A549 (cell line): ENCODE measurements around the gene PERCC1. TPM values are rescaled to one million over a fixed set of nuclear protein-coding genes. Genes with fewer than 3 reads are reported as not detected.

Source experiments
- ATAC-seq, 2 experiments: fragments of 200-7000 bp in 1 of 2; fragments of >200 bp in 1 of 2; cut with Nextera tagmentation in 1 of 2; cut with Tn5 transposase in 1 of 2; 3 replicates each; pipeline versions ENCODE4 v1.8.0 to v1.9.1; 2018 to 2020; ENCODE audit warnings: mild to moderate bottlenecking in 1 of 2, moderate library complexity in 1 of 2
- CTCF ChIA-PET: fragments of 300-600 bp; sonication (Branson Sonifier 250); formaldehyde crosslinking; extraction: SDS; loops from one replicate; lab custom pipeline; 2021; ENCODE audit warnings: antibody characterized with exemption, inconsistent platforms; lab: Yijun Ruan, JAX
- POLR2A ChIA-PET: fragments of 350-600 bp; formaldehyde crosslinking; extraction: SDS; loops from one replicate; lab custom pipeline; 2021; ENCODE audit warnings: antibody characterized with exemption, inconsistent platforms; lab: Yijun Ruan, JAX
- DNase-seq, 2 experiments: peaks; one replicate each; pipeline versions ENCODE4 v3.0.0 to v3.0.0-alpha.2; 2011 to 2016; ENCODE audit warnings: low read depth in 1 of 2, low spot score in 1 of 2
- FAIRE-seq: peaks from 2 replicates; lab custom pipeline; 2011; peaks lifted over from hg19 to GRCh38; lab: Jason Lieb, UNC
- H3K27ac ChIP-seq, 2 experiments: fragments of >200 bp; sonication (Bioruptor Twin); formaldehyde crosslinking; 3 replicates each; pipeline ENCODE4 v1.5.1; 2016 to 2017
- H3K4me1 ChIP-seq: fragments of >200 bp; sonication (Bioruptor Twin); formaldehyde crosslinking; 3 replicates; pipeline ENCODE4 v1.6.1; 2016
- H3K4me2 ChIP-seq: fragments of >200 bp; sonication (Bioruptor Twin); formaldehyde crosslinking; 3 replicates; pipeline ENCODE4 v1.6.1; 2016
- H3K4me3 ChIP-seq: fragments of >200 bp; sonication (Bioruptor Twin); formaldehyde crosslinking; 3 replicates; pipeline ENCODE4 v1.5.1; 2016
- H3K9me3 ChIP-seq: fragments of >200 bp; sonication (Bioruptor Twin); formaldehyde crosslinking; 3 replicates; pipeline ENCODE4 v1.6.1; 2016
- BCL3 ChIP-seq: fragments of >200 bp; sonication (Bioruptor Twin); formaldehyde crosslinking; IDR thresholded peaks from 3 replicates; pipeline ENCODE4 v1.6.1; 2016
- BHLHE40 ChIP-seq: IDR thresholded peaks from 2 replicates; pipeline ENCODE4 v1.6.1; 2012; ENCODE audit warnings: low read depth, low read length, inconsistent platforms
- CBX2 ChIP-seq: fragments of 200-600 bp; sonication (generic); IDR thresholded peaks from 2 replicates; pipeline ENCODE4 v1.6.1; 2016; ENCODE audit warnings: low read depth, mild to moderate bottlenecking, borderline replicate concordance
- CBX8 ChIP-seq: fragments of 200-600 bp; sonication (generic); IDR thresholded peaks from 2 replicates; pipeline ENCODE4 v1.6.1; 2016
- CEBPB ChIP-seq, 2 experiments: fragments of >200 bp in 1 of 2; sonication (Bioruptor Twin) in 1 of 2; formaldehyde crosslinking in 1 of 2; IDR thresholded peaks; 2 replicates each; pipeline ENCODE4 v1.6.1; 2012 to 2016
- CHD2 ChIP-seq: fragments of 150-350 bp; IDR thresholded peaks from 2 replicates; pipeline ENCODE4 v1.6.1; 2014; ENCODE audit warnings: low read length; ENCODE audit not compliant: partially characterized antibody
- CHD4 ChIP-seq: fragments of 200-600 bp; sonication (generic); IDR thresholded peaks from 2 replicates; pipeline ENCODE4 v1.6.1; 2016; ENCODE audit warnings: antibody characterized with exemption, mild to moderate bottlenecking, borderline replicate concordance
- ELK1 ChIP-seq: fragments of 150-350 bp; IDR thresholded peaks from 2 replicates; pipeline ENCODE4 v1.6.1; 2014; ENCODE audit warnings: low read depth, mild to moderate bottlenecking, low read length
- EP300 ChIP-seq, 2 experiments: fragments of >200 bp; sonication (Bioruptor Twin); formaldehyde crosslinking; IDR thresholded peaks; 2 replicates in 1 of 2; 3 replicates in 1 of 2; pipeline ENCODE4 v1.6.1; 2016 to 2017
- ESRRA ChIP-seq: fragments of 150-350 bp; IDR thresholded peaks from 2 replicates; pipeline ENCODE4 v1.6.1; 2014; ENCODE audit warnings: mild to moderate bottlenecking, low read length, borderline replicate concordance
- FOSB ChIP-seq: fragments of 250-450 bp; sonication (Bioruptor Pico); IDR thresholded peaks from 2 replicates; pipeline ENCODE4 v1.5.0; 2020; ENCODE audit warnings: mild to moderate bottlenecking, moderate library complexity
- FOXS1 ChIP-seq: fragments of 250-450 bp; sonication (Bioruptor Pico); IDR thresholded peaks from 2 replicates; pipeline ENCODE4 v1.5.0; 2020; ENCODE audit warnings: mild to moderate bottlenecking, moderate library complexity
- HES2 ChIP-seq: fragments of >200 bp; sonication (Bioruptor Twin); formaldehyde crosslinking; IDR thresholded peaks from 2 replicates; pipeline ENCODE4 v1.6.1; 2016
- HOXA7 ChIP-seq: fragments of 250-450 bp; sonication (Bioruptor Pico); IDR thresholded peaks from 2 replicates; pipeline ENCODE4 v1.5.0; 2020; ENCODE audit warnings: mild to moderate bottlenecking, moderate library complexity
- JUNB ChIP-seq: fragments of >200 bp; sonication (Bioruptor Twin); formaldehyde crosslinking; IDR thresholded peaks from 2 replicates; pipeline ENCODE4 v1.6.1; 2016
- MYC ChIP-seq: IDR thresholded peaks from 2 replicates; pipeline ENCODE4 v1.6.1; 2012; ENCODE audit warnings: mild to moderate bottlenecking, inconsistent platforms, low read length, improper control_type of control experiment, borderline replicate concordance
- NFE2L2 ChIP-seq: fragments of 150-350 bp; conservative IDR thresholded peaks from 2 replicates; pipeline ENCODE4 v1.6.1; 2014; ENCODE audit warnings: low read length
- NPAS2 ChIP-seq: fragments of 250-450 bp; sonication (Bioruptor Pico); IDR thresholded peaks from 2 replicates; pipeline ENCODE4 v1.8.0; 2022; ENCODE audit warnings: mild to moderate bottlenecking, moderate library complexity, borderline replicate concordance
- PHF8 ChIP-seq: fragments of 200-600 bp; sonication (generic); IDR thresholded peaks from 2 replicates; pipeline ENCODE4 v1.6.1; 2016; ENCODE audit warnings: low read depth, mild to moderate bottlenecking, antibody characterized with exemption, moderate library complexity, borderline replicate concordance
- RCOR1 ChIP-seq: fragments of 150-350 bp; IDR thresholded peaks from 2 replicates; pipeline ENCODE4 v1.6.1; 2014; ENCODE audit warnings: antibody characterized with exemption, low read length, low read depth
- REST ChIP-seq: fragments of 200-600 bp; sonication (generic); IDR thresholded peaks from 2 replicates; pipeline ENCODE4 v1.6.1; 2016; ENCODE audit warnings: antibody characterized with exemption, mild to moderate bottlenecking, moderate library complexity
- RNF2 ChIP-seq: fragments of 200-600 bp; sonication (generic); IDR thresholded peaks from 2 replicates; pipeline ENCODE4 v1.6.1; 2016; ENCODE audit warnings: low read depth, mild to moderate bottlenecking, antibody characterized with exemption, moderate library complexity, borderline replicate concordance
- ZFP36 ChIP-seq: fragments of 450-650 bp; IDR thresholded peaks from 2 replicates; pipeline ENCODE4 v1.6.1; 2014; ENCODE audit warnings: borderline replicate concordance; ENCODE audit not compliant: partially characterized antibody
- WGBS: methylation state at CpG from one replicate; pipeline ENCODE4 v1.1.6; 2017; ENCODE audit errors: missing lambda C conversion rate; 5-methylcytosine and 5-hydroxymethylcytosine counted together
- polyA plus RNA-seq, 4 experiments: library from polyadenylated mRNA; depleted of rRNA in 3 of 4; stranded (reverse); fragments of >200 nt; fragmentation: RNase III in 1 of 4; extraction: RNeasy Plus Mini Kit Qiagen cat#74134 plus additional on column Dnase treatment in 1 of 4; gene quantifications; 2 replicates in 3 of 4; 3 replicates in 1 of 4; pipeline ENCODE4 v1.2.3, GENCODE V29; 2011 to 2017
- TF ChIP-seq, protein P1 (sequence below): fragments of 250-450 bp; sonication (Bioruptor Pico); IDR thresholded peaks from 2 replicates; pipeline ENCODE4 v1.5.0; 2020; ENCODE audit warnings: low read depth, mild to moderate bottlenecking, moderate library complexity

The PERCC1 gene
- polyA plus RNA-seq, 2 of the 4 experiments (the other 2 are of a cell fraction) = not detected

DNA sequence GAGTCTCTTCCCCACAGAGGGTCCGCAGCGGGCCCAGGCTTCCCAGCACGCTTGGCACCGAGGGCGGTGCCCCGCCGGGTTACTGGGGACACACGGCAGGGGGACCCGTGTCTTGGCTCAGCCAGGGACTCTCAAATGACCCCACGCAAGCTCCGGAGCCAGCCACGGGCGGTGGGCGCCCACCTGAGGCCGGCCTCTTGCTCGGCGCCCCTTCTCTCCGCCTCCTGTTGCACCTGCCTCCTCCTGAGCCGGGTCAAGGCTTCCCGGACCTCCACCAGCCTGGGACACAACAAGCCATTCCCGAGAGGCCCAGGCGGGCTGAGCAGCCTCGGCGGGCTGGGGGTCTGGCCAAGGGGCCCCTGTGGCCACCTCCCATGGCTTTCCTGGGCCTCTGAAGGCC lies 11.8 kb downstream of the PERCC1 start:
- FAIRE-seq = no peak
- TF ChIP-seq CEBPB (IDR thresholded peaks at IDR 0.05) (no peak), RCOR1 (no peak), CHD2 (no peak), BHLHE40 (no peak), EP300 (IDR thresholded peaks at IDR 0.05) (no peak), CHD4 (no peak), ELK1 (no peak), CBX8 (no peak), NFE2L2 (no peak), ESRRA (no peak)
- no peak overlapping the region for H3K4me3 ChIP-seq
- no peak for DNase-seq
- no peak for ATAC-seq
- POLR2A ChIA-PET = no interaction called here
- H3K4me1 ChIP-seq = no peaks in the 10 kb centered on the region
- H3K9me3 ChIP-seq = no peaks in the 10 kb centered on the region
- H3K27ac ChIP-seq = no peak overlapping the region
- no peak overlapping the region for H3K4me2 ChIP-seq
- CTCF ChIA-PET = interaction anchor here (9.2 kb wide), 1 partner anchor 16 kb away, joined by 57 read pairs; no protein-coding TSS in a partner anchor
- WGBS = 66% methylated on average over 20 of the region's 24 CpGs

GRCh38 chr16:1443403-1443973 lies 12.6 kb downstream of the PERCC1 start:
- ChIA-PET POLR2A (no interaction called here), CTCF (interaction anchor here (0.5 to 9.2 kb wide), 4 partner anchors 11 to 141 kb away, joined by 3 to 57 read pairs (median 4); no protein-coding TSS in a partner anchor)
- H3K9me3 ChIP-seq = no peaks in the 10 kb centered on the region
- no peaks in the 10 kb centered on the region for H3K4me1 ChIP-seq
- no peak for FAIRE-seq
- ATAC-seq = peak; percentile 3 to 11; a peak in 3 of 6 replicates
- DNase-seq = no peak
- H3K27ac ChIP-seq = no peak overlapping the region
- no peak overlapping the region for H3K4me3 ChIP-seq
- H3K4me2 ChIP-seq = no peak overlapping the region
- TF ChIP-seq ZFP36 = no peak
- TF ChIP-seq, protein P1, sequence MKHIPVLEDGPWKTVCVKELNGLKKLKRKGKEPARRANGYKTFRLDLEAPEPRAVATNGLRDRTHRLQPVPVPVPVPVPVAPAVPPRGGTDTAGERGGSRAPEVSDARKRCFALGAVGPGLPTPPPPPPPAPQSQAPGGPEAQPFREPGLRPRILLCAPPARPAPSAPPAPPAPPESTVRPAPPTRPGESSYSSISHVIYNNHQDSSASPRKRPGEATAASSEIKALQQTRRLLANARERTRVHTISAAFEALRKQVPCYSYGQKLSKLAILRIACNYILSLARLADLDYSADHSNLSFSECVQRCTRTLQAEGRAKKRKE = no peak
- no peak for TF ChIP-seq JUNB
- TF ChIP-seq CBX8 = no peak
- TF ChIP-seq MYC = no peak
- TF ChIP-seq CBX2 = no peak
- TF ChIP-seq PHF8 = no peak
- TF ChIP-seq EP300 (IDR thresholded peaks at IDR 0.05) = no peak
- no peak for TF ChIP-seq BCL3
- no peak for TF ChIP-seq FOSB (CRISPR knock-in tag)
- TF ChIP-seq RNF2 = no peak
- no peak for TF ChIP-seq REST
- TF ChIP-seq NPAS2 = no peak
- no peak for TF ChIP-seq HES2
- no peak for TF ChIP-seq FOXS1 (CRISPR knock-in tag)
- no peak for TF ChIP-seq HOXA7 (CRISPR knock-in tag)
- 89% methylated on average over 13 of the region's 38 CpGs for WGBS
